HG03575 (cell line): Measurements from ENCODE around the gene ZC3H4.

Experiments used
- ATAC-seq: cut with Tn5 transposase; IDR thresholded peaks from one replicate; pipeline ENCODE4 v1.9.1; 2021; ENCODE audit not compliant: unreplicated experiment, insufficient number of reproducible peaks, low FRiP score; ENCODE audit errors: extremely low read depth

ZC3H4 gene

GRCh38 chr19:47112997-47113849 is at the start of gene ZC3H4:
ZC3H4 (minus strand) TSS chr19:47113776; CDS start chr19:47112584, 1,192 bp downstream.
- peak; percentile 55 for ATAC-seq

GRCh38 chr19:47161876-47162489 is 48.4 kb upstream of the ZC3H4 start:
- no peak for ATAC-seq

- no peak for ATAC-seq
These were observed 45.4 kb upstream of the ZC3H4 start for GRCh38 chr19:47158879-47159503.

GRCh38 chr19:47158367-47158791 is 44.8 kb upstream of the ZC3H4 start:
- ATAC-seq, result no peak

- no peak for ATAC-seq
These were observed 44.1 kb upstream of the ZC3H4 start for GRCh38 chr19:47157431-47158321.

GRCh38 chr19:47156861-47157430 is 43.4 kb upstream of the ZC3H4 start:
- ATAC-seq, result no peak

- ATAC-seq, result no peak
These were observed 41.6 kb upstream of the ZC3H4 start for GRCh38 chr19:47155148-47155547.

- ATAC-seq, result no peak
These were observed 39.7 kb upstream of the ZC3H4 start for GRCh38 chr19:47153266-47153665.

- no peak for ATAC-seq
These were observed 39.1 kb upstream of the ZC3H4 start for GRCh38 chr19:47152632-47153031.

- ATAC-seq, result no peak
These were observed 38.6 kb upstream of the ZC3H4 start for GRCh38 chr19:47152205-47152604.

GRCh38 chr19:47151627-47152026 is 38.1 kb upstream of the ZC3H4 start:
- no peak for ATAC-seq

- no peak for ATAC-seq
These were observed 33.3 kb upstream of the ZC3H4 start for GRCh38 chr19:47146920-47147319.

GRCh38 chr19:47145639-47146486 is 32.3 kb upstream of the ZC3H4 start:
- ATAC-seq, result no peak

GRCh38 chr19:47144630-47145029 is 31.1 kb upstream of the ZC3H4 start:
- ATAC-seq, result no peak

- no peak for ATAC-seq
These were observed 29.9 kb upstream of the ZC3H4 start for GRCh38 chr19:47143322-47144073.

- ATAC-seq, result no peak
These were observed 29.2 kb upstream of the ZC3H4 start for GRCh38 chr19:47142779-47143178.

- ATAC-seq, result no peak
These were observed 28.1 kb upstream of the ZC3H4 start for GRCh38 chr19:47141695-47142094.
